Measurements from ENCODE around the gene TNFRSF1A. TPM values are rescaled to one million over a fixed set of nuclear protein-coding genes. Genes with fewer than 3 reads are reported as not detected.

The TNFRSF1A gene
- total and polyA plus RNA-seq, 10 donors, result 22.5 to 578 (median 211) TPM

- 70 to 89% (median 83%) methylated on average over 6 of the region's 6 CpGs for WGBS, 5 donors
- no peak for DNase-seq
- Histone ChIP-seq H3K4me3 (peak overlapping the region in 3 of 8 donors; percentile 69 to 75 (median 71)), H3K36me3 (peaks cover 0 to 22% (median 2%) of the 10 kb centered on the region in 6 donors), H3K27ac (peak overlapping the region; percentile 74 to 91 (median 88)), H3K4me1 (peaks cover 20 to 94% (median 55%) of the 10 kb centered on the region in 6 donors), H3K9me3 (no peaks in the 10 kb centered on the region), H3K27me3 (replicated peaks in 1 of 7) (peaks cover 0 to 30% (median 3%) of the 10 kb centered on the region in 7 donors)
- intact Hi-C loops (cut with DNase I; ENCODE audit: low total_unique reads), result no loop called here
- no peak for TF ChIP-seq POLR2A (IDR thresholded peaks at IDR 0.05)
- TF ChIP-seq POLR2AphosphoS5 (IDR thresholded peaks at IDR 0.05), result no peak
- TF ChIP-seq CTCF (IDR thresholded peaks at IDR 0.05 in 8 of 11, conservative IDR thresholded peaks at IDR 0.05 in 3 of 11), result no peak
Measured at GRCh38 chr12:6382982-6383381, 41.1 kb upstream of the TNFRSF1A start.

- peaks cover 20 to 95% (median 61%) of the 10 kb centered on the region in 6 donors for H3K4me1 ChIP-seq
- H3K36me3 ChIP-seq, result peaks cover 0 to 16% (median under 1%) of the 10 kb centered on the region in 6 donors
- no peak overlapping the region for H3K4me3 ChIP-seq
- no peak for DNase-seq
- H3K27ac ChIP-seq, result peak overlapping the region in 4 of 8 donors; percentile 85 to 90 (median 89)
- H3K27me3 ChIP-seq (replicated peaks in 1 of 7), result peaks cover 0 to 30% (median 3%) of the 10 kb centered on the region in 7 donors
- intact Hi-C loops (cut with DNase I; ENCODE audit: low total_unique reads), result no loop called here
- H3K9me3 ChIP-seq, result no peaks in the 10 kb centered on the region
- TF ChIP-seq POLR2A (IDR thresholded peaks at IDR 0.05), result no peak
- TF ChIP-seq CTCF (IDR thresholded peaks at IDR 0.05 in 8 of 11, conservative IDR thresholded peaks at IDR 0.05 in 3 of 11), result no peak
- no peak for TF ChIP-seq POLR2AphosphoS5 (IDR thresholded peaks at IDR 0.05)
- 90 to 97% (median 94%) methylated on average over 7 of the region's 7 CpGs for WGBS, 5 donors
Measured at GRCh38 chr12:6382371-6382770, 40.5 kb upstream of the TNFRSF1A start.

GRCh38 chr12:6380141-6381121, 38.6 kb upstream of the TNFRSF1A start:
- DNase-seq, result no peak
- WGBS, 5 donors, result 75 to 89% (median 84%) methylated on average over 14 of the region's 14 CpGs
- no peaks in the 10 kb centered on the region for H3K36me3 ChIP-seq
- TF ChIP-seq POLR2AphosphoS5 (IDR thresholded peaks at IDR 0.05) (no peak), POLR2A (IDR thresholded peaks at IDR 0.05) (no peak), CTCF (IDR thresholded peaks at IDR 0.05 in 8 of 11, conservative IDR thresholded peaks at IDR 0.05 in 3 of 11) (no peak)
- no peaks in the 10 kb centered on the region for H3K9me3 ChIP-seq
- intact Hi-C loops (cut with DNase I; ENCODE audit: low total_unique reads), result no loop called here
- H3K4me3 ChIP-seq, result no peak overlapping the region
- H3K27me3 ChIP-seq (replicated peaks in 1 of 7), result peaks cover 0 to 42% (median 3%) of the 10 kb centered on the region in 7 donors
- peaks cover 29 to 97% (median 72%) of the 10 kb centered on the region in 6 donors for H3K4me1 ChIP-seq
- H3K27ac ChIP-seq, result peak overlapping the region in 4 of 8 donors; percentile 51 to 77 (median 66)

All from spleen (tissue), 11 donors.